Measurements from ENCODE around the gene GPC3. TPM values are rescaled to one million over a fixed set of nuclear protein-coding genes. Genes with fewer than 3 reads are reported as not detected.

Gene GPC3
- total RNA-seq, 1 experiment from 2014 or later: 32.4 TPM

GRCh38 chrX:133637765-133638164 lies 347.6 kb downstream of the GPC3 start (continued):
- no peak for TF ChIP-seq EMX1 (CRISPR knock-in tag; IDR thresholded peaks at IDR 0.05)
- TF ChIP-seq ZSCAN18 (CRISPR knock-in tag; IDR thresholded peaks at IDR 0.05): no peak
- TF ChIP-seq ZNF532 (CRISPR knock-in tag; IDR thresholded peaks at IDR 0.05; ENCODE audit: borderline replicate concordance): no peak
- TF ChIP-seq FOXJ3 (CRISPR knock-in tag; IDR thresholded peaks at IDR 0.05; ENCODE audit: borderline replicate concordance): no peak
- TF ChIP-seq ZNF512 (CRISPR knock-in tag; IDR thresholded peaks at IDR 0.05; ENCODE audit: borderline replicate concordance): no peak
- TF ChIP-seq SMAD4 (CRISPR knock-in tag; IDR thresholded peaks at IDR 0.05): no peak
- no peak for TF ChIP-seq MLX (CRISPR knock-in tag; IDR thresholded peaks at IDR 0.05)
- no peak for TF ChIP-seq ZBTB21 (CRISPR knock-in tag; IDR thresholded peaks at IDR 0.05; ENCODE audit: borderline replicate concordance)
- no peak for TF ChIP-seq MYBL2 (CRISPR knock-in tag; IDR thresholded peaks at IDR 0.05)

- no peaks in the 10 kb centered on the region for H3K9me3 Mint-ChIP-seq
- DNase-seq (ENCODE audit: low spot score) (no peak), ATAC-seq (no peak)
- no peaks in the 10 kb centered on the region for H3K27me3 Mint-ChIP-seq (ENCODE audit: low read depth)
- H3K4me1 Mint-ChIP-seq: peaks cover 54% of the 10 kb centered on the region
- no peaks in the 10 kb centered on the region for H3K36me3 Mint-ChIP-seq
- TF ChIP-seq ETV6 (CRISPR knock-in tag; IDR thresholded peaks at IDR 0.05): no peak
- no peak for TF ChIP-seq GRHL2 (CRISPR knock-in tag; IDR thresholded peaks at IDR 0.05; ENCODE audit: insufficient replicate concordance, severe bottlenecking)
- no peak for TF ChIP-seq NFE2L1 (CRISPR knock-in tag; IDR thresholded peaks at IDR 0.05)
- no peak for TF ChIP-seq ZNF138 (CRISPR knock-in tag; conservative IDR thresholded peaks at IDR 0.05)
- no peak for TF ChIP-seq IRF1 (CRISPR knock-in tag; IDR thresholded peaks at IDR 0.05)
- TF ChIP-seq MAX (CRISPR knock-in tag; IDR thresholded peaks at IDR 0.05): no peak
- H3K4me3 Mint-ChIP-seq: no peak overlapping the region
- no peak overlapping the region for H3K27ac Mint-ChIP-seq
- ChIA-PET CTCF (no interaction called here), POLR2A (no interaction called here)
These were observed 349.4 kb downstream of the GPC3 start for GRCh38 chrX:133636009-133636408.

GRCh38 chrX:133634416-133634815 lies 351.0 kb downstream of the GPC3 start:
- H3K27me3 Mint-ChIP-seq (ENCODE audit: low read depth): no peaks in the 10 kb centered on the region
- H3K36me3 Mint-ChIP-seq: no peaks in the 10 kb centered on the region
- H3K9me3 Mint-ChIP-seq: no peaks in the 10 kb centered on the region
- DNase-seq (ENCODE audit: low spot score) (no peak), ATAC-seq (no peak)
- ChIA-PET POLR2A (no interaction called here), CTCF (no interaction called here)
- no peak overlapping the region for H3K4me3 Mint-ChIP-seq
- no peak overlapping the region for H3K27ac Mint-ChIP-seq
- peaks cover 51% of the 10 kb centered on the region for H3K4me1 Mint-ChIP-seq
- TF ChIP-seq CDX4 (CRISPR knock-in tag; IDR thresholded peaks at IDR 0.05; ENCODE audit: borderline replicate concordance) (no peak), JUN (CRISPR knock-in tag; IDR thresholded peaks at IDR 0.05) (no peak), ZBTB21 (CRISPR knock-in tag; IDR thresholded peaks at IDR 0.05; ENCODE audit: borderline replicate concordance) (no peak), HMGA2 (CRISPR knock-in tag; IDR thresholded peaks at IDR 0.05) (no peak), CREM (CRISPR knock-in tag; IDR thresholded peaks at IDR 0.05) (no peak), SP1 (CRISPR knock-in tag; conservative IDR thresholded peaks at IDR 0.05) (no peak), ZNF121 (CRISPR knock-in tag; IDR thresholded peaks at IDR 0.05) (no peak), USF2 (CRISPR knock-in tag; IDR thresholded peaks at IDR 0.05) (no peak), GRHL2 (CRISPR knock-in tag; IDR thresholded peaks at IDR 0.05; ENCODE audit: insufficient replicate concordance, severe bottlenecking) (no peak)
